ENCODE measurements around the gene SLC4A1AP.
"Not testable (repeated sequence)": the region's sequence is repeated elsewhere in the genome, so short reads cannot be mapped to it uniquely, and the experiment has no call there.

SLC4A1AP gene, protein sequence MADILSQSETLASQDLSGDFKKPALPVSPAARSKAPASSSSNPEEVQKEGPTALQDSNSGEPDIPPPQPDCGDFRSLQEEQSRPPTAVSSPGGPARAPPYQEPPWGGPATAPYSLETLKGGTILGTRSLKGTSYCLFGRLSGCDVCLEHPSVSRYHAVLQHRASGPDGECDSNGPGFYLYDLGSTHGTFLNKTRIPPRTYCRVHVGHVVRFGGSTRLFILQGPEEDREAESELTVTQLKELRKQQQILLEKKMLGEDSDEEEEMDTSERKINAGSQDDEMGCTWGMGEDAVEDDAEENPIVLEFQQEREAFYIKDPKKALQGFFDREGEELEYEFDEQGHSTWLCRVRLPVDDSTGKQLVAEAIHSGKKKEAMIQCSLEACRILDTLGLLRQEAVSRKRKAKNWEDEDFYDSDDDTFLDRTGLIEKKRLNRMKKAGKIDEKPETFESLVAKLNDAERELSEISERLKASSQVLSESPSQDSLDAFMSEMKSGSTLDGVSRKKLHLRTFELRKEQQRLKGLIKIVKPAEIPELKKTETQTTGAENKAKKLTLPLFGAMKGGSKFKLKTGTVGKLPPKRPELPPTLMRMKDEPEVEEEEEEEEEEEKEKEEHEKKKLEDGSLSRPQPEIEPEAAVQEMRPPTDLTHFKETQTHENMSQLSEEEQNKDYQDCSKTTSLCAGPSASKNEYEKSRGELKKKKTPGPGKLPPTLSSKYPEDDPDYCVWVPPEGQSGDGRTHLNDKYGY

DNA sequence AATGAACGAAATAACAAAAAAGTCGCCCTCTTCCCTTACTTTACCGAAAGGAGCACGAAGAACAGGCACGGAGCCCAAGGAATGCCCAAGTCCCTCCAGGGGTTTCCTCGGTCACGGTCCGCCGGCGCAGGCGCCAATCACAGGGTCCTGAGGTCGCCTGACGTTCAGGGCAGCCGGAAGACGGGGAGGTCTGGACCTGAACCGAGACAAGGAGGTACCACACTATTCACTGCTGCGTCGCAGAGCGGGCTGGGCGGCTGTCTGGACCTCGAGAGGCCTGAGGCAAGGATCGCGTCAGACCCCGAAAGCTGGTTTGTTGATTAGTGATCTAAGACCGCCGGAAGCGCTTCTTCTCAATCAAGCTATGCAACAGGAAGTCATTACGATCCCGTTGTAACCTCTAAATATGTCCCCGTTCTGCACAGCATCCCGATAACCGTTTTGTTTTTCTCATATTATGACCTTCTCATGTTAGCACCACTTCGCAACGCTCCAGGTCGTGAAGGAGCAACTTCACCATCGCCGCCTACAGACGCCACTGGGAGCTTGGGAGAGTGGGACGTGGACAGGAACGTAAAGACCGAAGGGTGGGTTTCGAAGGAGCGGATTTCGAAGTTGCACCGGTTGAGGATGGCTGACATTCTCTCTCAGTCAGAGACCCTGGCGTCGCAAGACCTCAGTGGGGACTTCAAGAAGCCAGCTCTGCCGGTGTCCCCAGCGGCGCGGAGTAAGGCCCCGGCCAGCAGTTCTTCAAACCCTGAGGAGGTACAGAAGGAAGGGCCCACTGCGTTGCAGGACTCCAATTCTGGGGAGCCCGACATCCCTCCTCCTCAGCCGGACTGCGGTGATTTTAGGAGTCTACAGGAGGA, at the start of gene SLC4A1AP, which contains the start of gene SUPT7L:
SLC4A1AP (plus strand) TSS at position 605 of the 869 bp plus-strand sequence; CDS start at position 631, 26 bp downstream.
SUPT7L (minus strand) TSS at position 330 of the 869 bp plus-strand sequence. CDS start 1,422 bp downstream, outside the sequence.
- DNase-seq, result peak; percentile 78

DNA sequence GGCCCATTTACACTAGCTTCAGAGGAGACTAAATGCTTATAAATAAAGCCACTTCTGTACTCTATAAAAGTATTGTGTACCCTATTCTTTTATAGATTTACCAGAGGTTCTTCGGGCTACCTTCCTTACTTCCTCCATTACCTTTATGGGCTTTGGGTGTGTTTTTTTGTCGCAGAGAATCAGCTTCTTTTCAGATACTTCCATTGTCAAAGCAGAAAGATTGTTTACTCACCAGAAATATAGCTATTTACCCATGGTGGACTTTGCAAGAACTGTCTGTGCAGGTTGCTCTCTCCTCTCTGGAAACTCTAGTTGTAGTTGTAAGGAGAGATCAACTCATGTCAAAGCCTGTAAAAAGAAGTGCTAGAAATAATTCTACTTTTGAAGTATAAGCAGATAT, 49.7 kb upstream of the SLC4A1AP start:
- no peak for DNase-seq

DNA sequence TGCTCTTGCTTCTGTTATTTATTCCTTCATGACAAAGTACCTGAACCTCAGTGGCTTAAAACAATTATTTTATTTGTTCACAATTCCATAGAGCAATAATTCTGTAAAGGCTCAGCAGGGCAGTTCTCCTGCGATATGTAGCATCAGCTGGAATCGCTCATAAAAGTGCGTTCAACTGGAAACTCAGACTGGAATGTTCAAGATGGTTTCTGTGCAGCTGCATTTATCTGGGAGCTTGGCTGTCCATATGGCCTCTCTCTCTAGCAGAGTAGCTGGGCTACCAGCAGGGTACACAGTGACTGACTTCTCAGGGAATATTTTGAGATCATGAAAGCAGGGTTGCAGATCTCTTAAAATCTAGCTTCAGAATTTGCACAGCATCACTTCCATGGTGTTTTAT, 48.4 kb upstream of the SLC4A1AP start:
- DNase-seq, result no peak

DNA sequence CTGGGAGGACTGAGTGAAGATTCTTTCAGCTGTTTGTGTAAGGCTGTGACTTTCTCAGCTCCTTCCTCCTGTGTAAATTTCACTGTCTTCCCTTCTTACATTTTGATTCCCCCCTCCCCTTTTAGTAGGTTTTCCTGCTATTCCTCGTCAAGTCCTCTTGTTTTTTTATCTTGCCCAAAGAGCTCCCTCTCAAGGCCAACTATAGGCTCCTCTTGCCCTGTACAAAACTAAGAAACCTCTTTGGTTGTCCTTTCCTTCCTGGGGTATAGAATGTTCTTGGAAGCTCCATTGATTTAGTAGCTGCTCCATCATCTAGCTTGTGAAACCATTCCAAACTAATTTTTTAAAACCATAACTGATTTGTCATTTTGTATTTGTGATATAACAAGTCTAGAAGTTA, 42.2 kb upstream of the SLC4A1AP start:
- DNase-seq, result no peak

DNA sequence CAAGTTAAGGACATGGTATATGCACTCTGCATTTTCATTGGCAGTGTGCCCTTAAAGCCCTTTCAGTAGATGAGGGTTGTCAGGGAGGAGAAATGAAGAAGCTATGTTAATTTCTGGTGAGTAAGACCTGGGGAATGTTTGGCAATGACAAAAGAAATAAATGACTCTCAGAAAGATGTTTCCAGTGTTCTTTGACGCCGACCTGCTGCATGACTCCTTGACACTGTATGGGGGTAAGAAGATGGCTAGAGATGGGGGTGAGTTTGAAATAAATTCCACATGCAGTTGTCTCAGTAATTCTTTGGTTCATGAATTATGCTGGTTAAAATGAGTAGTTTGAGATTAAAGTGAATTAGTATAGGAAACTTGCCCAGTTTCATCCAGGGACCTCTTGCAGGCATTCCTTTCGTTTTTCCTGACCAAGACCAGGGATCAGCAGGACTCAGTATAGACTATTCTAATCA, 40.7 kb upstream of the SLC4A1AP start:
- no peak for DNase-seq

DNA sequence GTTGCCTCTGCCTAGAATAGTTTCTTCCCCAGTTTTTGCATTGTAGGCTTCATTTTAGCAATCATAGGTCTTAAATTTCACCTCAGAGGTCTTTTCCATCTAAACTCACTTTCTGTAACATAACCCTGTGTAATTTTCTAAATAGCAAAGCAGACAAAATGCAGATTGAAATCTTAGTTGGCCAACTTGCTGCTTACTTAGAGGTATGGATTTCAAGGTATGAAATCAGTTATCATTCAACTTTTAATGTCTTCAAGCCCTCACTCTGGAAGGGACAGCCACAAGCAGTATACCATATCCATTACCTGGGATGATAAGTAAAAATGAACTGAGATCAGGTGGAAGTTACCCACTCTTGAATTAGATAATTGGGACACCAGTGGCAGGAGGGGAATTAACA, 38.7 kb upstream of the SLC4A1AP start:
- no peak for DNase-seq

DNA sequence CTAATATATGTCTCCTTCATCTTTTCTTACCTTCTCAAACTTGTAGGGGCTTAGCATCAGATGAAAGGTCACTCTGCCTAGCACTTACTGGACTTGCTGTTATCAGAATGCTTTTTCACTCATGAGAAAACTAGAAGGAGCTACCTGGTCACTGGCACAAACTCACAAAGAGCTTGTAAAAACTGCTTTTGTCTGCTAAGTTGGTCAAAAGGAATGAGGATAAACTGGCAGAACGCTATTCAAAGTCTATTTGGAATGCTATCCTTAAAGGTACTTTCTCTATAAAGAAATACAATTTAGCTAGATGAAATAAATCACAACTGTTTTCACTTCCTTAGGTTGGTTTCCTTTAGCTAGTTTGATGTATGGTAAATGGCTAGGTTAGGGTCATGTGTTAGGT, 37.4 kb upstream of the SLC4A1AP start:
- not testable (repeated sequence) for DNase-seq

DNA sequence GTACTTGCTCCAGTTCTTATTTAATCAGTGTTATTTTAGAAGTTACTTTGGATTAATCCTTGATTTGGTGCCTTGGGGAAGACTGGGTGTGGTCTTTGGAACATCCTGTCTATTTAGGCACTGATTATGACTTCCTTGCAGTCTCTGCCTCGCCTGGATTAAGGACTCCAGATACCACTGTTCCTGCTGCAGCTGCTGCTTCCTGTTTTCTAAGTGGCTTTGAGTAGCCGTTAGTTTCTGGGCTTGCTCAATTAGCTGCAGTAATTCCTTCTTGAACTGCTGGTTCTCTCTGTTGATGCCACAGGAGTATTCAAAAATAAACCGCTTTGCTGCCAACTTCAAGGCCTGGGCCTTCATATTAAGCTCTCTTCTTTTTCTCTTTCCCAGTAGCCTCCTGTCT, 36.8 kb upstream of the SLC4A1AP start:
- not testable (repeated sequence) for DNase-seq

DNA sequence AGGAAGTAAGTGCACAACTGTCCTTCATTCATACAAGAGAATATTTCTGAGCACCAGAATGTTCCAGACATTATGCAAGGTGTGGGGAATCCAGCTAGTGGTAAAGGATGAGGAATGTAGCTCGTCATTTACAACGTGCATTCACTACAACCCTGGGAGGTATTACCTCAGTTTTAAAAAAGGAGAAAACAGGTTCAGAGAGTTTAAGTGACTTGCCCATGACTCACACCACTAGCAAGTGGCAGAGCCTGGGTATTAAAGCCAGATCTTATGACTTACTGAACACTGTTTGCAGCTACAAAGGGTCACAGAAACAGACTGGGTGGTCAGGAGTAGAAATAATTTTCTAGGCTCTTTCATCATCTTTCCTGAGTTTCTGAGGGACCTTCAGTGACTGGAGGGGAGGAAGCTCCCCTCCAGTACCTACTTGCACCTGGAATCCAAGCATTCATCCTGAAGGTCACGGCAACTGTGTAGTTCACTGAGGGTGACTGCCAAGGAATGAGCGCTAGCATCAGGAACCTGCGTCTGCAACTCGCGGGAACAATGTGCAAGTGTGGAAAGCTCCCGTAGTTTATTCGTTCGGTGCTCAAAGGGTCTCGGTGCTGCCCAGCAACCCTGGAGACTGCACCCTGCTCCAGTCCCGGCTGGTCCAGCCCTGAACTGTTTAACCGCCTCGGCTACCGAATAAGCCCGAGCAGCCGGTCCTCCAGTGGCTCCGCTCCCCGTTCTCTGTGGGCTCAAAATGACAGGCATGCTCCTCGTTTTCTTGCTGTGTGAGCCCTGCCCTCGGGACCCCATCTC, 35.5 kb upstream of the SLC4A1AP start:
- peak; percentile 29 for DNase-seq

DNA sequence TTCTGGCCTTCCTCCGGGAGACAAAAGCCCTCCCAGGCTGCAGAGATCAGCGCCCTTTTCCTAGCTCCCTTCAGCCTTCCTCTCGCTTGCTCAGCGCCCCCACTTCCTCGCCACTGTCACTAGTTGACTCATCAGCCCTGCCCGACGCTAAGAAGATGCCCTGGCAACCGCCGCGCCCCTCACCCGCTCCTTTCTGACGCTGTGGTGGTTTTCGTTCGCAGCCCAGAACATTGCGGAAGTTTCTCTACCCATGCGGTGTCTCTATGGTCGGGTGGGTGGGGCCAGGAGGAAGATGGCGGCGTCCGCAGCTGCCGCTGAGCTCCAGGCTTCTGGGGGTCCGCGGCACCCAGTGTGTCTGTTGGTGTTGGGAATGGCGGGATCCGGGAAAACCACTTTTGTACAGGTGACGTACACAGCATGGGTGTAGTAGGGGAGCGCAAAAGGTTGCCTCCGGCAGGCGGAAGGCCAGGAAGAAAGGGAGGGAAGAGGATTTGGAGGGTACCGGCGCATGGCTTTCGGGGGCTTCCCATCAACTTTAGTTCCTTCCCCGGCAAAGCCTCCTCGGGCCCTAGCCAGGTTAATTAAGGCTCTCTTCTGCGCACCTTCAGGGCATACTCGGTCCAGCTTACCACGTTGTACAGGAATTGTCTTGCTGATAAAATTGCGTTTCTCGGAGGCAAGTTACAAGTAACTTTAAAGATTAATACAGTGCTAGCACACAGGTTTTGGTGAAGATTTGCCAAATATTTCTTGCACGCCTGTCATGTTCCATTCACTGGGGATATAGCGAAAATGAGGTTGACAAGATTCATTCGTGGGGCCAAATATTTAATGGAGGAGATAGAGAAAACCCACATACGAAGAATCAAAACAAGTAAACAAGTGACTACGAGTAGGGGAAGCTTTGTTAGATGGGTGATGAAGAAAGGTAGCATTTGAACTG, 34.7 kb upstream of the SLC4A1AP start, which contains the start of the genes CCDC121 and GPN1:
CCDC121 (minus strand) TSS at position 246 of the 943 bp plus-strand sequence. CDS start 1,213 bp downstream, outside the sequence.
GPN1 (plus strand) TSS at position 284 of the 943 bp plus-strand sequence; CDS start at position 293, 9 bp downstream.
- DNase-seq, result peak; percentile 98

DNA sequence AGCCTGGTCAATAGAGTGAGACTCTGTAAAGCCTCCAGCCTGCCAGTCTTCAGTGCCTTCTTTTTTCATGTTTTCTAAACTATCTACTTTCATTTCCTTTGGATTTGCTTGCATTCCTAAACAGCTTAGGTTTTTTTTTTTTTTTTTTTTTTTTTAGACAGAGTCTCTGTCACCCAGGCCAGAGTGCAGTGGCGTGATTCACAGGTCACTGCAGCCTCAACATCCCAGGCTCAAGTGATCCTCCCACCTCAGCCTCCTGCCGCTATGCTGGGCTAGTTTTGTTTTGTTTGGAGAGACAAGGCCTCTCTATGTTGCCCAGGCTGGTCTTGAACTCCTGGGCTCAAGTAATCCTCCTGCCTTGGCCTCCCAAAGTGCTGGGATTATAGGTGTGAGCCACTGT, 33.4 kb upstream of the SLC4A1AP start:
- DNase-seq, result not testable (repeated sequence)

DNA sequence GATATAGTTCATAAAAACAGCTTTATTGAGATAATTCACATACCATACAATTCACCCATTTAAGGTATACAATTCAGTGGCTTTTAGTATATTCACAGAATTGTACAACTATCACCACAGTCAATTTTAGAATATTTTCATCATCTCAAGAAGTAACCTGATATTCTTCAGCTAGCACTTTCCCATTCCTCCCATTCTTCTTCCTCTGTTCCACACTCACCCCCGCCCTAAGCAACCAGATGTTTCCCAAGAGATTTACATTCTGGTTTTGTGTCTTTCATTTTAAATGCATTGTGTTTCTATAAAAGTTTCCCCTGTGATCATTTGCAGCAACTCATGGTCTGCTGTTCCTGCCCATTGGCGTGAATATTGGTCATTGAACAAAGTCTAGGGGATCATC, 29.4 kb upstream of the SLC4A1AP start:
- DNase-seq, result no peak

DNA sequence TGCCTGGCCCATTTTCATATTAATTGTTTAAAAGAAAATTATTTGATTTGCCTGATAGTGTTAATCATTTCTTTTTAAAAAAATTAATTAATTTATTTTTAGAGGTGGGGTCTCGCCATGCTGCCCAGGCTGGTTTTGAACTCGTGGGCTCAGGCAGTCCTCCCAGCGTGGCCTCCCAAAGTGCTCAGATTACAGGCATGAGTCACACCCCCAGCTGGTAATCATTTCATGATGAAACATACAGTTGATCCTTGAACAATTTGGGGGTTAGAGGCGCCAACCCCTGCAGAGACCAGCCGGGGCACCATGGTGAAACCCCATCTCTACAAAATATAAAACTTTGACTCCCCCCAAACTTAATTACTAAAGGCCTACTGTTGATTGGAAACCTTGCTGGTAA, 26.9 kb upstream of the SLC4A1AP start:
- DNase-seq, result no peak

DNA sequence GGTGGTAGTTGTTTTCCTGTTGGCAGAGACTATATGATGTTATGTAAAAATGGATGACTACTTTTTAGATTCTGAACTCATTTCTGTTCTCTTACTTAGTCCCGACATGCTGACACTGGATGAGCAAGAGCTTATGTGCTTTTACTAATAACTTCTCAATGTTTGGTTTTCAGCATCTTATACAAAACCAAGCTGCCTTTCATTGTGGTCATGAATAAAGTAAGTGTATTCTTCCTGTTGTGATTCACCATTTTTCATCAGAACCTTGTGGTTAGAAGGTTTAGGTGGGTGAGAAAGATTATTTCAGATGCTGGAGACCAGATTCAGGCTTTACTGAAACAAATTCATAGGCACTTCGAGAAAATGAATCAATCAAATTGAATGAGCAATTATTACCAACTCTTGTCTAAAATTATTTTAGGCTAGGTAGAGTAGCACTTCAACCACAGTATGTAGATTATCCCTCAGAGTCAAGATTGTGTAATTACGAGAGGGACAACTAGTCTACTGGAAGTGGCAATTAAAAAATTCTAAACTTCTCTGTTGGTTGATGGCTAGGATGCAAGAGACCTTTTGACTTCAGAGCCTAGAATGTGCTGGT, 25.6 kb upstream of the SLC4A1AP start:
- DNase-seq, result peak; percentile 88

DNA sequence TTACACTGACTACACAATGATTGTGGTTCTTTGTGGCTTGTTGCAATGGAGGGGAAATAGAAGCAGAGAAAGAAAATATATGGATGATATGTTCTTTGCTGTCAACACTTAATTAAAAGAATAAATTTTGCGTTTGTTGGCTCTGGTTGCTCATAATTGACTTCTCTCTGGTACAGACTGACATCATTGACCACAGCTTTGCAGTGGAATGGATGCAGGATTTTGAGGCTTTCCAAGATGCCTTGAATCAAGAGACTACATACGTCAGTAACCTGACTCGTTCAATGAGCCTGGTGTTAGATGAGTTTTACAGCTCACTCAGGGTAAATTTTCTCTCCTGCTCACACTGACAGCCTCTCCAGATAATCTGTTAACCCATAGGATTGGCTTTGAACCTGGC, 25.0 kb upstream of the SLC4A1AP start:
- peak; percentile 57 for DNase-seq

DNA sequence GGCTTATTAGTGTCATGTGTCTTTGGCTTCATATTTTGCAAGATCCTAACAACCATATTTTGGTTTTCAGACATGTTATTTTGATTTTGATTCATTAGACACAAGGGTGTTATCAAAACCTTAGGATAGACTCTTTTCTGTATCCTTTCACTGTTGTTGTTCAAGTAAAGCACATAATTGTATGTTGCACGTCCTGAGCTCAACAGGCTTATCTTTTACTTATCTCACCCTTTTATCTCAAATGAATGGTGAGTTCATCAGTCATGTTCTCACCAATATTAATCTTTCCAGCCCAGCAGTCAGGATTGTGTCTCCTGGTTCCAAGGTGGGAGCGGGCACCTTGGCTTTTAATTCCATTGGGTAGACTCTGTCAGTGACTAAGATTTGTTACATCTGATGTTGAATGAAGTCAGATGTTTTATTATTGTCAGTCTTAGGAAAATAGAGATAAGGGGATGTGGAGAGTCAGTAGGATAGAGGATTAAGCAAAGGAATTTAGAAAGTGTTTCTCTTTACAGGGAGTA, 22.9 kb upstream of the SLC4A1AP start:
- DNase-seq, result no peak

DNA sequence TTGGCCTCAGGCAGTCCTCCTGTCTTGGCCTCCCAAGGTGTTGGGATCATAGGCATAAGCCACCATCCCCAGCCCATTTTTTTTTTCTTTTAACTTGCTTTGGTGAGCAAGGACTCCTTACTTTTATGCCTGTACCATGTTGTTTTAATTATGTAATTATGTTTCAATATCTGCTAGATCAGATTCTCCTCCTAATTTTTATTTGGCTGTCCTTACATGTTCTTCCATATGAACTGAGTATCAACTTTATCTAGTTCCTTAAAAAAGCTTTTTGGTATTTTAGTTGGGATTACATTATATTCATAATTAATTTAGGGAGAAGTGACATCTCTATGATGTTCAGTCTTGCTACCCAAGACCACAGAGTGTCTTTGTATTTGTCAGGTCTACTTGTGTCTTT, 18.5 kb upstream of the SLC4A1AP start:
- DNase-seq, result no peak

DNA sequence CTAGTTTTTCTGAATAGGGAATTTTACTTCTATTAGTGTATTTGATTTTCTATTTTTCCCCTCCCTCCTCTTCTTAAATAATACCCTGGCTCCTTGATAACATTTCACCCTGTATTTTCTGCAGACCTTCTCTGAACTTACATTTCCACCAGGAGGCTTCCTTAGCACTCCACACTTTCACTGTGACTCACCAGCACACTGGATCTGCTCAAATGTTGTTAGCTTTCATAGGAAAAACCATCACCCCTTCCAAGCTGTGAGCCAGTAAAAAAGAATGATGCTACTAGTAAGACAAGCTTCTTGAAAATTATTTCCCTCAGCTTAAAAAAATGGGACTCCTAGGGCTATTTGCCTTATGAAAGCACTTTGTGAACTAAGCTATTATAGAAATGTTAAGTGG, 16.4 kb upstream of the SLC4A1AP start:
- DNase-seq, result no peak

DNA sequence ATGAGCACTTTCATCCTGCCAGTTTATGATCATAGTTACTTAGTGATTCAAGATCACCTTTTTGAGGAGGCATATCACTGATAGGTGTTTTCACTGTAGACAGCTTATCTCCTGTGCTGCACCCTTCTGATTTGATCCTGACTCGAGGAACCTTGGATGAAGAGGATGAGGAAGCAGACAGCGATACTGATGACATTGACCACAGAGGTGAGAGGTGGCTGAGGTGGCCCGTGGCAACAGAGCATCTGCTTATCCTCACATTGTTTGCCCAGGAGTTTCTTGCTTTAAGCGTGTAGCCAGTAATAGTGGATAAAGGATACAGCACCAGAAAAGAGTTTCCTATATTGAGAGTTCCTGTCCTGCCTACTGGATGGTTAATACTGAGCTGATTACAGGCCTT, 16.0 kb upstream of the SLC4A1AP start:
- no peak for DNase-seq

DNA sequence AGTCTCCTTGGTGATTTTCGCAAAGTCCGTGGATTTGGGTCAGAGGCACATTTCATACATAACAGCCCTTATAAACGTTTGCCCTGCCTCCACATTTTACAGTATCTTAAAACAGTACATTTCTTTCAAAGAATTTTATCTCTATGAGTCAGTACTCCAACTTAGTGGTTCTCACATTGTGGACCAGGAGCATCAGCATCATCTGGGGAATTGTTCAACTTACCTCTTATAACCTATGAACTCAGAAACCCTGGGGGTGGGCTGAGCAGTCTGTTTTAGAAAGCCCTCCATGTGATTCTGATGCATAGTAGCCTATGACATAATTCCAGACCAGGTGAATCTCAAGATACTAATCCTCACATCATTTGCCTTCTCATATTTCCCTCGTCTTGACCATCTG, 12.6 kb upstream of the SLC4A1AP start:
- DNase-seq, result no peak

Data from activated CD4-positive, alpha-beta T cell treated with anti-CD3 and anti-CD28 coated beads, Interleukin-2, amount 50 U/mL, for 16 hours (primary cell).